Subcutaneous abdominal adipose tissue (tissue), 5 donors: ENCODE data around the gene F5.

Experiments used
- H3K27ac ChIP-seq: one replicate; pipeline ENCODE4 v1.7.0; 2013; ENCODE audit warnings: low read depth, mild to moderate bottlenecking, inconsistent platforms, low read length, moderate library complexity
- H3K27me3 ChIP-seq, 5 donors: one replicate each; pipeline ENCODE4 v1.7.0; 2013; ENCODE audit warnings: low read length in 5 of 5, inconsistent platforms in 1 of 5; ENCODE audit not compliant: control insufficient read depth in 5 of 5, insufficient read depth in 4 of 5
- H3K36me3 ChIP-seq, 5 donors: one replicate each; pipeline ENCODE4 v1.7.0; 2013; ENCODE audit warnings: low read length in 5 of 5; ENCODE audit not compliant: control insufficient read depth in 5 of 5, insufficient read depth in 5 of 5
- H3K4me1 ChIP-seq, 5 donors: one replicate each; pipeline ENCODE4 v1.7.0; 2013; ENCODE audit warnings: low read length in 5 of 5, mild to moderate bottlenecking in 3 of 5, moderate library complexity in 1 of 5; ENCODE audit not compliant: control insufficient read depth in 5 of 5, insufficient read depth in 5 of 5
- H3K4me3 ChIP-seq, 5 donors: one replicate each; pipeline ENCODE4 v1.7.0; 2013; ENCODE audit warnings: low read length in 5 of 5, low read depth in 1 of 5
- H3K9ac ChIP-seq, 5 donors: one replicate each; pipeline ENCODE4 v1.7.0; 2013; ENCODE audit warnings: low read length in 5 of 5, mild to moderate bottlenecking in 4 of 5, moderate library complexity in 3 of 5
- H3K9me3 ChIP-seq, 5 donors: one replicate each; pipeline ENCODE4 v1.7.0; 2013; ENCODE audit warnings: low read length in 5 of 5; ENCODE audit not compliant: control insufficient read depth in 5 of 5
- donor health status: healthy.
- donor health status: healthy.
- donor health status: healthy.
- donor health status: healthy.
- donor health status: healthy.

The F5 gene

DNA sequence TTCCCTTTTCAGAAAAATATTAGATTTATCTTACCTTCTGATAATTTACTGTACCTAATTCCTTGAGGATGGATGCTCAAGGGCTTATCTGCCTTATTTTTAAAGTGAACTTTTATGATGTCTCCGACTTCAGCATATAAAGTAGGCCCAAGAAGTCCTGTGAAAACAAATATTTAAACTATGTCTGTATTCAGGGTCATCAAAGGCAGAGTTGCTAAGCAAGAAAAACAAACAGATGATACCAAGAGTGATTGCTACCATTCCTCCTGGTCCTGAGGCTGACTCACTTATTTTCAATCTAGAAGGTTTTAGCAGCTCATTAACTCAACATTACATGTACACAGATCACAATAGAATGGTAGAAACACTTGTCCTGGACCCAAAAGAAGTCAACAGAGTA is 14.1 kb downstream of the F5 start:
- Histone ChIP-seq H3K4me1 (peaks cover 0 to 3% (median 0%) of the 10 kb centered on the region in 5 donors), H3K27ac (no peak overlapping the region), H3K27me3 (peaks cover 0 to 4% (median 0%) of the 10 kb centered on the region in 5 donors)

DNA sequence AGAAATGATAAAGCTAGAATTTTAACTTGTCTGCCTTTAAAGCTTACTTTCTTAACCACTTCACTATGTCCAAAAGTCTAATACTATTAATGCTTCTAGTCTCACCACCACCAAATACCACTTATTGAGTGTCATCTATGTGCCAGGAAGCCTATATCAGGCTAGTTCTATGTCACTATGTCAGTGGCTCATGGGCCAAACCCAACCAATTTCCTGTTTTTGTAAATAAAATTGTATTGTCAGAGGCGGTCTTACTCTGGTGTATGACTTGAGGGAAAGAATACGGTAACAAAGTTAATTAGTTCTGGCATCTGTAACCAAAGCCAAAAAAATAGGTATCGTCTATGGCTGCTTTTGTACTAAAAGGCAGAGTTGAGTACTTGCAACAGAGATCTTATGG is 14.8 kb downstream of the F5 start:
- Histone ChIP-seq H3K27me3 (peaks cover 0 to 4% (median 0%) of the 10 kb centered on the region in 5 donors), H3K9ac (no peak overlapping the region), H3K4me3 (no peak overlapping the region), H3K9me3 (no peaks in the 10 kb centered on the region), H3K36me3 (no peaks in the 10 kb centered on the region), H3K4me1 (peaks cover 0 to 3% (median 0%) of the 10 kb centered on the region in 5 donors), H3K27ac (no peak overlapping the region)

More for the DNA sequence above, 14.1 kb downstream of the F5 start:
- no peaks in the 10 kb centered on the region for H3K36me3 ChIP-seq
- H3K9ac ChIP-seq, result no peak overlapping the region
- no peaks in the 10 kb centered on the region for H3K9me3 ChIP-seq
- no peak overlapping the region for H3K4me3 ChIP-seq

- no peak overlapping the region for H3K27ac ChIP-seq
- peaks cover 0 to 3% (median 0%) of the 10 kb centered on the region in 5 donors for H3K4me1 ChIP-seq
- no peak overlapping the region for H3K9ac ChIP-seq
- no peaks in the 10 kb centered on the region for H3K36me3 ChIP-seq
- H3K4me3 ChIP-seq, result no peak overlapping the region
- H3K9me3 ChIP-seq, result no peaks in the 10 kb centered on the region
- H3K27me3 ChIP-seq, result no peaks in the 10 kb centered on the region
Measured at GRCh38 chr1:169570172-169570574, 16.1 kb downstream of the F5 start.

GRCh38 chr1:169568497-169568896 is 17.8 kb downstream of the F5 start:
- Histone ChIP-seq H3K36me3 (no peaks in the 10 kb centered on the region), H3K4me3 (no peak overlapping the region), H3K27me3 (no peaks in the 10 kb centered on the region), H3K27ac (no peak overlapping the region), H3K4me1 (no peaks in the 10 kb centered on the region), H3K9ac (no peak overlapping the region), H3K9me3 (peaks cover 0 to 6% (median 4%) of the 10 kb centered on the region in 5 donors)

DNA sequence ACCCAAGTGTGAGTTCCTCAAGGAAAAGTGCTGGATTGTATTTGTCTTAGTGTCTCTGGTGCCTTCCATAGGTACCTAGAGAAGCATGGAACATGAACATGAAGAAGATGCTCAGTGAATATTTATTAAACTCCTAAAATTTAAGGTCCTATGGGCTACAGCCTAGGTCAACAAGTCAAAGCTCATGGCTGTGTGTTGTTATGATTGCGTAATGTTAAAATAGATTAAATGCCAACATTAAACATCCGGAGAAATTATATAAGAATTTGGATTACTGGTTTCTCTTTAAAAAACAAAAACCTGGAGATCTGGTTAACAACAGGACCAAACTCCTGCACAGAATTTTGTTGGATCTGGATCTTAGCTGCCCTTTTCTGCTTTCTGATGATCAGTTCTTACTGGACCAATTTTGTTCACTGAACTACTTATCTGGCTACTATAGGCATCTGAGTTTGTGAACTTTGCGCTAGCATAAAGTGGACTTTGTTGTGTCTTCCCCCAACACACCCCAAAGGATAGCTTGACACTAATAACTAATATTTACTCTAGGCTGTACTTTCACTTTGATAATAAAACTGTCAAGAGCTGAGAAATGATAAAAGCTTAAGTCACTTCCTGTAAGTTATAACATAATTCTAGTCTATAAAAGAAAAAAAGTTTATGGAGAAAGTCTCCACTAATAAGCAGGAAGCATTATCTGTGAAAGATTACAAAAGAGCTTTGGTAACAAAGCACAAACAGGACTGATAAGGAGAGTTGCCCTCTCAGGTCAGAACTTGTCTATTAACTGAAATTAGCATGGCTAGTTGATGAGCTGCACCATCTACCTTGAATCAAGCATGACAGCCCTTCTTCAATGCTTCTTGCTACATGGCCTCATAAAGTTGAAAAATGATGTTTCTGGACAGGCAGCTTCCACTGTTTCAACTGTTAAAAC is 20.7 kb downstream of the F5 start:
- Histone ChIP-seq H3K27ac (no peak overlapping the region), H3K4me1 (no peaks in the 10 kb centered on the region), H3K9ac (no peak overlapping the region)

DNA sequence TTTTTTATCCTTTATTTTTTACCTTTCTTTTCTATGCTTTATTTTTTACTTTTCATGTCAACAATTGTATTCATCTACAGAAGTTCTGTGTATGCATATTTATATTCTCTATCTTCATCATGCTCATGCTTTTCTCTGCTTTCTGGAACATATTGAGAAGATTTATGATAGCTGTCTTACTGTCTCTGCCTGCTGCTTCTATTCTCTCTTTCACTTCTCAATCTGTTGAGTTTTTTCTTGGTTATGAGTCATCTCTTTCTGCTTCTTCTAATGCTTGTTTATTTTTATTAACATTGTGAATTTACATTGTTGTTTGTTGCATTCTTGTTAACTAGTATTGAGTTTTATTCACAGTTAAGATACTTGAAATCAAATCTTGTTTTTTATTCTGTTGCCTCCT is 22.6 kb downstream of the F5 start:
- H3K27me3 ChIP-seq, result no peaks in the 10 kb centered on the region
- no peak overlapping the region for H3K27ac ChIP-seq
- no peak overlapping the region for H3K9ac ChIP-seq
- peaks cover 3 to 9% (median 6%) of the 10 kb centered on the region in 5 donors for H3K9me3 ChIP-seq
- no peaks in the 10 kb centered on the region for H3K36me3 ChIP-seq
- no peak overlapping the region for H3K4me3 ChIP-seq
- H3K4me1 ChIP-seq, result no peaks in the 10 kb centered on the region

More for the DNA sequence above, 20.7 kb downstream of the F5 start:
- no peaks in the 10 kb centered on the region for H3K27me3 ChIP-seq
- no peak overlapping the region for H3K4me3 ChIP-seq
- peaks cover 3 to 9% (median 6%) of the 10 kb centered on the region in 5 donors for H3K9me3 ChIP-seq
- H3K36me3 ChIP-seq, result no peaks in the 10 kb centered on the region

- Histone ChIP-seq H3K36me3 (no peaks in the 10 kb centered on the region), H3K4me3 (no peak overlapping the region), H3K27me3 (no peaks in the 10 kb centered on the region), H3K27ac (no peak overlapping the region), H3K9me3 (peaks cover 3 to 9% (median 6%) of the 10 kb centered on the region in 5 donors), H3K9ac (no peak overlapping the region), H3K4me1 (no peaks in the 10 kb centered on the region)
Measured at GRCh38 chr1:169563019-169563615, 23.2 kb downstream of the F5 start.

DNA sequence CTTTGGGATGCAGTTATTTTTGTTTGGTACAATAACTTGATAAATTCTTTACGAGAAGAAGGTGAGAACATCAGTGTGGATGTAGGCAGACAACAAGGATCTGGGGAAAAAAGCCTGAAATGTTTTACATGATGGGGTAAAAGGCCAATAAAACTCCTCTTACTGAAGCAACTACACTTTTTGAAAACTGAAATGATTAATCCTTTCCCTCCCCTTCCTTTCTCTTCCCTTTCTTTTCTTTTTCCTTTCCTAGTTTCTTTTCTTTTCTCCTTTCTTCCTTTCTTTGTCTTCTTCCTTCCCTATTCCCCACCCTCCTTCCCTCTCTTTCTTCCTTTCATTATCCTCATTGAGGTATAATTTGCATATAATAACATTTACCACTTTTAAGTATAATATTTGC is 24.6 kb downstream of the F5 start:
- Histone ChIP-seq H3K27ac (no peak overlapping the region), H3K36me3 (no peaks in the 10 kb centered on the region), H3K9me3 (peaks cover 3 to 9% (median 6%) of the 10 kb centered on the region in 5 donors), H3K4me3 (no peak overlapping the region), H3K9ac (no peak overlapping the region), H3K27me3 (no peaks in the 10 kb centered on the region), H3K4me1 (no peaks in the 10 kb centered on the region)

- H3K4me1 ChIP-seq, result no peaks in the 10 kb centered on the region
- H3K27ac ChIP-seq, result no peak overlapping the region
- H3K9me3 ChIP-seq, result no peaks in the 10 kb centered on the region
- H3K4me3 ChIP-seq, result no peak overlapping the region
- H3K9ac ChIP-seq, result no peak overlapping the region
- no peaks in the 10 kb centered on the region for H3K27me3 ChIP-seq
- no peaks in the 10 kb centered on the region for H3K36me3 ChIP-seq
Measured at GRCh38 chr1:169557131-169557530, 29.1 kb downstream of the F5 start.

DNA sequence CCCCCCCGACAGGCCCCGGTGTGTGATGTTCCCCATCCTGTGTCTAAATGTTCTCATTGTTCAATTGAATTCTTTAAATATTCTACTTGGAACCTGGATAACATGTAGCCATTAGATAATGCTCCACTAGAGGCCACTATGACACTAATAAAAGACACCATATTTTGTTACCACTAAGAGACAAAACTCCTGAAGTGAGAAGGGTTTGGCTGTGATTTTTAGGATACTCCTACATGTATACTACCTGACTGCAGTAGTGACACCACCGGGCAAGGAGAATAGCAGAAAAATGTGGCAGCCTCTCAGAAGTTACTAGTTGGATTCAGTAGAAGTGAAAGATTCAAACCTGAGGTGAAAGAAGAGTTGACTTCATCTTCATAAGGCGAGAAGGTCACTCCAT is 36.0 kb downstream of the F5 start:
- Histone ChIP-seq H3K9me3 (no peaks in the 10 kb centered on the region), H3K4me1 (no peaks in the 10 kb centered on the region), H3K27ac (no peak overlapping the region), H3K27me3 (no peaks in the 10 kb centered on the region), H3K4me3 (no peak overlapping the region), H3K9ac (no peak overlapping the region), H3K36me3 (no peaks in the 10 kb centered on the region)
